ENCODE data around the gene CCND2.

Gene CCND2

GRCh38 chr12:4256043-4256826 is 17.3 kb upstream of the CCND2 start:
- no peak for DNase-seq (ENCODE audit: low read depth in 2 of 2)

DNA sequence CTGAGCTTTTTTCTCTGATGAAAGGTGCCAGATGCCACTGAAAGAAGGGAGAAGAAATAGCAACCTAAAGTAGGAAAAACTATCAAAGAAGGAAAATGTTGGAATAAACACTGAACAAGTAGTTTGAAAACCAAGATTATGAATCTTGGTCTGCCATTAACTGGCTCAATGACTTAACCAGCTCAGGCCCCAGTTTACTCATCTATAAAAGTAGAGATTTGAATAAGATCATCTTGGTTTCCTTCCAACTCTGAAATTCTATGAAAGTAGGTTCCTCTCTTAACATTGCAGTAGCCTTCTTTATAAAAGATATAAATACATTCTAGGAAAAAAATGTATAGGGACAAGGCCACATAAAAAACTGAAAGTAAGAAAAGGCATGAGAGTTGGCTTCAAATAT is 16.1 kb upstream of the CCND2 start:
- DNase-seq (ENCODE audit: low read depth in 2 of 2), result no peak

- DNase-seq (ENCODE audit: low read depth in 2 of 2), result no peak
These were observed 14.5 kb upstream of the CCND2 start for GRCh38 chr12:4259099-4259498.

- no peak for DNase-seq (ENCODE audit: low read depth in 2 of 2)
These were observed 11.9 kb upstream of the CCND2 start for GRCh38 chr12:4261655-4262054.

GRCh38 chr12:4265280-4265679 is 8.3 kb upstream of the CCND2 start:
- no peak for DNase-seq (ENCODE audit: low read depth in 2 of 2)

DNA sequence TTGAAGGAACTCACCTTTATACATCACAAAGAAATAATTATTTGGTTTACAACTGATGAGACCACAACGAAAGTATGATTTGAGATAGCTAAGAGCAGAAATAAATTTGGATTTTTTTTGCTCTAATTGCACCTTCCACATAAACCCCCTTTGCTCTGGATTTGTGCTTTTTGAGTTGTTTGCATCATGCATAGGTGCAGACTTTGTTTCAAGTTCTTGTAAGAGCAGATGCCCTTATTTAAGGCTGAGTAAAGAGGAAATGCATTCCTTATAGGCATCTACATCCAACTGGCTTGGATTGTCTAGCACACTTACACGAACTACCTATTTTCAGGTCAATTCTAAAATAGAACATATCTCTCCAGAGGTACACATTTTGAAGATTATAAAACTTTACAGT is 6.6 kb upstream of the CCND2 start:
- no peak for DNase-seq (ENCODE audit: low read depth in 2 of 2)

DNA sequence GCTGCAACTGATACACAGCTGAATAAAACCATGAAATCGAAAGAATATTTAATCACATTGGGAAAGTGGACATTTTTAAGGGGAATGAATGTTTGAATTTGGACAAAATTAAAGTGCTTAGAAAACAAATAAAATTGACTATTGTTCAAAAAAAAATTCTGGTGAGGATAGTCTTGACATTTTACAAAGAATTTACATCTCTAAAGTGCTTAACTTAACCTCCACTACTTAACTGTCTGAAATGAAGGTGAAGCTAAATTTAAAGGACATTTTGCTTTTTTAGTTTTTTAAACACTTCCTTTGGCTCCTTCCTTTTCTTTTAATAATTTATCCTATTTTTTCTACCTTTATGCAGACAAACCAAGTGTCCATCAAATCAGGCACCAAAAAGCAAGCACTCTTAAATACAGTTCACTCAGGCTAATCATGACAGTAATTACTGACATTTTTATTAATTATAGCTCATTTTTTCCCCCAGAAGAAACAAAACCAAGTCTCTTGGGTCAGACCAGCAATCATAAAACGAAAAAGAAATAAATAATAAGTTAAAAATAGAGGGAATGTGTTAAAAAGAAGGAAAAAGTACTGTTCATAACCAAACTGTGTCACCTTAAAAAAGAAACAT is 5.7 kb upstream of the CCND2 start:
- no peak for DNase-seq (ENCODE audit: low read depth in 2 of 2)

- DNase-seq (ENCODE audit: low read depth in 2 of 2), result no peak
These were observed 5.0 kb upstream of the CCND2 start for GRCh38 chr12:4268329-4269181.

DNA sequence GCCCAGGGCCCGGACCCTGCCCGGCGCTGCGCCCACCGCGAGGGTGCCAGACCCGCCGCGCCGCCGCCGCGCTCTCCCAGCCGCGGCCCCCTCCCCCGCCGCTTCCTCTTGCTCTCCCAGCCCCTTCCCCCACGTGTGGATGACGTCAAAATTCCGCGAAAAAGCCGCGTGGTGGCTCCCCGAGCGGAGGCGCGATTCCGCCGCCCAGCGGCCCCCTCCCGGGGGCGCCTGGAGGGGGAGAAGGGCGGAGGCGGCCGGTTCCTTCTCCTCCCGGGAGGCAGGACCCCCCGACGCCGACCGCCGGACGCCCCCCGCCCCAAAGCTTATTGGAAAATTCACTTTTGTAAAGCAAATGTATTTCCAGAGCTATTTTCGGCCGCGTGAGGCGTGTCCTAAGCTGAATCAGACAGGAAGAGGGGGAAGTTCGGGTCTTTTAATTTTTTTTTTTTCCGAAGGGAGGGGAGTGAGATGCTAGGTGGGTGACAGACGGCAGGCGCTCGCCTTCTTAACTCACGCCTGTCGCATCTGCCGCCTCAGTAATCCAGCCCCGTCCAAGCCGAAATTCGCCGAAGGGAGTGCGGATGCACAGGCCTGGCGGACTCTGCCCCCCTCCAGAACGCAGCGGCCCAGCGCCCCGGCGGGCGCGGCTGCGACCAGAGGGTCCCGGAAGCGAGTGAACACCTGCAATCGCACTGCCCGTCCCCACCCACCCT is 4.1 kb upstream of the CCND2 start:
- peak; percentile 90 to 91 for DNase-seq (ENCODE audit: low read depth in 2 of 2)

GRCh38 chr12:4270016-4270830 is 3.3 kb upstream of the CCND2 start:
- no peak for DNase-seq (ENCODE audit: low read depth in 2 of 2)

GRCh38 chr12:4270831-4271716 is 2.5 kb upstream of the CCND2 start:
- no peak for DNase-seq (ENCODE audit: low read depth in 2 of 2)

DNA sequence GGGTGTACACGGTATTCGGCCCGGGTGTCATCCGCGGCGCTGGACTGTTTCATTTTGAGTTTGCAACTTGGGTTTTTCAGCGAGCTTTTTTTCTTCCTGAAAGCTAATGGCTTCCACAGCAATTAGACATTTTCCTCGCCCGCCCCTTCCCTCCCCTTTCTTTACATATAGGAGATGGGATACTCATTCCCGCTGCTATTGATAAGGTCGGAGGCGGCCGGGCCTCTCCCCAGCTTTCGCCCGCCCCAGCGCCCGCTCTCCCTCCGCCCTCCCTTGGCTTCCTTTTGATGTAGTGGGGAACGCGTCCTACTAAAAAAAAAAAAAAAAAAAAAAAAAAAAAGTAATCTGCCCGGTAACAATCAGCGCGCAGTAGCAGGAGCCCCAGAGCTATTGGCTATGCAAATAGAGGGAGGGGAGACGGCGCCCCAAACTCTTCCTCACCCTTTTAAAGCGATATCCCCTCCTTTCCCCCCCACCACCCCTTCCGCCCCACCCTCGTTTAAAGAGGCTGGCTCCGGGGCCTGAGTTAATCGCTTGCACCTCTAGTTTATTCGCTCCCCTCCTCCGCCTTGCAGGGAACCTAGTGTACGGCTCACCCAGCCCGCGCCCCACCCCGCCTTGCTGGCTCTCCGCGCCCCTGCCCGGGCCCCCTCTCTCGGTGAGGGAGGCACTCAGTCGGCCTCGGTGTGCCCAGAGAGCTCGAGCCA is 1.7 kb upstream of the CCND2 start:
- DNase-seq (ENCODE audit: low read depth in 2 of 2), result peak; percentile 65 to 81

GRCh38 chr12:4272424-4273272 is 914 bp upstream of the CCND2 start:
- DNase-seq (ENCODE audit: low read depth in 2 of 2), result peak; percentile 48 to 57

GRCh38 chr12:4273273-4273651 is 300 bp upstream of the CCND2 start:
- no peak for DNase-seq (ENCODE audit: low read depth in 2 of 2)

DNA sequence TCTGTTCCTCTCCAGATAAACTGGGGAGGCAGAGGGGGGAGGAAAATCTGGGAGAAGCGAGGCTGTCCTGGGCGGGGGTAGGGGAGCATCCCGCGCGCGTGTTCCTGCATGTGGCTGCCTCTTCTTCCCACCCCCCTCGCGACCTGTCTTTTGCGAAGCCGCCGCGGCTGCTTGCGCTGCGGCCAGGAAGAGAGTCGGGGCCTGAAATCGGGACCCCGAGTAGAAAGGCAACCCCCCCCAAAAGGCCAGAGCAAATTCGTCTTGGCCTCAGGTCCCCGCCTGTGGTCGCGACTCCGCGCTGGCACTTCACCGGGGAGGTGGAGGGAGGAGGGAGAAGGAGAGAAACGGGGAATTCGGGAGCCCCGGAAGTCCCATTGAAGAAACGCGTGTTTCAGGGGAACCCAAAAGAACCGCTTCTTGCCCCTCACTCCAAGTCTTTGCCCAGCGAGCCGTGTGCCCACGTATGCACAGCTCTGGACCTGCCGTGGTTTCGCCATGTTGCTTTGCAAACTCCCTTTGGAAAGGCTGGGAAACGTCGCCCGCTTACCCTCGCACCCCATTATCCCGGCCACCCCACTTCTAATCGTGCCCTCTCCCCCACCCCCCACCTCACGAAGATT is 944 bp downstream of the CCND2 start:
- no peak for DNase-seq (ENCODE audit: low read depth in 2 of 2)

DNA sequence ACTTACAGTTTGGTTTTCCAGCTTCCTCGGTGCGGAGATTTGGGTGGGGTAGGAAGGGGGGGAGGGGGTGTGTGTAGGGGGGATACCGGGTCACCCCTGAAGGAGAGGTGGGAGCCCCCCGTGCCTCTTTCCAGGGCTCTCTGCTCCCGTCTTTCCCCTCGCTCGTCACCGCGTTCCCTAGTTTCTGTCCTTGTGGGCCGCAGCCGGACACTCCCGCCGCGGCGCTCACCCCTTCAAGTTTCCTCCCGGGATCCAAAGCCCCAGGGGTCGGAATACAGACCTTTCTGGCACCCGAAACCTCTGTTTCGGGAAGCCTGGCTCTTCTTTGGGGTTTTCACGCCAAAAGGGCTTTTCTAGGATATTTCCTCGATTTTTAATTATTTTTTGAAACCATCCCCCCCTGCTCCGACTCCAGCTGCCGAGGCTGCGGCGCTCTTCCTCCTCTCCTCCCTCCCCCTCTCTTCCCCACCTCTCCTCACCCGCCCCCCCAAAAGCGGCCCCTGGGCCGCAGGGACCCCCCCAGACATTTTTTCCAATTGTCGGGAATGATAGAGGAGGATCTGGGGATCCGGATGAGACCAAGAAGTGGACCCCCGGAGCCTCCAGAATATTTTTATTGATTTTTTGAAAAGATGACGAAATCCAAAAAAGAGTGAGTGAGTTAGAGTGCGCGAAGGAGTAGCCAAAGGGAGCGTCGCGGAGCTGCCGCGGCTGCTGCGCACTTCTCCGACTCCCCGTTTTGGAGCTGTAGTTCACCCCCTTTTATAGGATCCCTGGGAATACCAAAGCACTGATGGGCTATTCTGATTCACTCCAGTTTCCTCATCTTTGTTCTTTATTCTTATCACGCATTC is 1.7 kb downstream of the CCND2 start:
- DNase-seq (ENCODE audit: low read depth in 2 of 2), result no peak

DNA sequence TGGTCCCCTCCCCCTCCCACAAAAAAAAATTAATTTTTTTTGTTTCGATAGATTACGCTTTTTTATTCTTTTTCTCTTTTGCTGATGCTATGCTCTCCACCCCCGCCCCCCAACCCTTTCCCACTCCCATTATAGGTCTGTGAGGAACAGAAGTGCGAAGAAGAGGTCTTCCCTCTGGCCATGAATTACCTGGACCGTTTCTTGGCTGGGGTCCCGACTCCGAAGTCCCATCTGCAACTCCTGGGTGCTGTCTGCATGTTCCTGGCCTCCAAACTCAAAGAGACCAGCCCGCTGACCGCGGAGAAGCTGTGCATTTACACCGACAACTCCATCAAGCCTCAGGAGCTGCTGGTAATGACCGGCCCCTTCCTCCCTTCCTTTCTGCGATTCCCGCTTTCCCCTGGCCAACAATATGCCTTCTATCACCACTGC is 2.3 kb downstream of the CCND2 start:
- DNase-seq (ENCODE audit: low read depth in 2 of 2), result no peak
